Spleen (tissue), 7 donors: Measurements from ENCODE around the gene PPP2R5B.

Source experiments
- POLR2A ChIP-seq, 3 donors: fragments of 450-650 bp; IDR thresholded peaks; one replicate each; pipeline ENCODE4 v1.5.1; 2017; ENCODE audit warnings: antibody characterized with exemption in 3 of 3, mild to moderate bottlenecking in 1 of 3
- TF ChIP-seq, protein P1 (sequence below), 11 experiments: fragments of 200-600 bp in 7 of 11; fragments of 450-650 bp in 4 of 11; sonication (generic) in 4 of 11; IDR thresholded peaks in 8 of 11; conservative IDR thresholded peaks in 3 of 11; 1 replicate in 7 of 11; 2 replicates in 4 of 11; pipeline versions ENCODE4 v1.4.0 to v1.8.0; 2016 to 2021; ENCODE audit warnings: antibody characterized with exemption in 11 of 11, inconsistent platforms in 4 of 11, mild to moderate bottlenecking in 1 of 11
- donor health status: DM: no; HTN: no; CAD: no; lungs with moderate emphysema.
- donor health status: DM: no; HTN: no; CAD: no.
- donor health status: DM: no; HTN: no; CAD: no.

DNA sequence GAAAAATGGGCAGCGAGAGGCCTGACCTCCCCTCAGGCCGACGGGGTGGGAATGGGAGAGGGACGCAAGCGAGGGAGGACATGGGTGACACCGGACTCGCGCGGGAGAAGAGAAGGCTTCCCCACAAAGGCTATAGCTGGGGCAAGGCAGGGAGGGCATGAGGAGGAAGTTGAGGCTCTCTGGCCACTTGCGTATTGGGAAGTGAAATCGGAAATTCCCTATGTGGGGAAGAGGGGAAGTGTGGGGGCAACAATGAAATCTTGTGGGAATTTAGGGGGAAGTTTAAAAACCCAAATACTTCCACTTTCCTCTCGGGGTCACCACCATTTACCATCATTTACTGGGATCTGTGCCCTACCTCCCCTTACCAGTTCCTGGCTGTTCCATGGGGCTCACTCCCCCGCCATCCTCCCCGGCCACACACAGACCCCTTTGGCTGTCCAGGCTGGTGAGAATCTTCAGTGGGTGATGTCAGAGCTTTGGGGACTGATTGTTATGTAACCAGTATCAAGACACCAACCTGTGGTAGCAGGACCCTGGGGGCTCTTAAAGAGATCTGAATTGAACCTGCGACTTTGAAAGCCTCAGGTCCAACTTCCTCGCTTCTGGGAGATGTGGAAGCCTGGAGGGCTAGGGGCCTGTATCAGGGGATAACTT, 45.1 kb upstream of the PPP2R5B start:
- TF ChIP-seq, protein P1, sequence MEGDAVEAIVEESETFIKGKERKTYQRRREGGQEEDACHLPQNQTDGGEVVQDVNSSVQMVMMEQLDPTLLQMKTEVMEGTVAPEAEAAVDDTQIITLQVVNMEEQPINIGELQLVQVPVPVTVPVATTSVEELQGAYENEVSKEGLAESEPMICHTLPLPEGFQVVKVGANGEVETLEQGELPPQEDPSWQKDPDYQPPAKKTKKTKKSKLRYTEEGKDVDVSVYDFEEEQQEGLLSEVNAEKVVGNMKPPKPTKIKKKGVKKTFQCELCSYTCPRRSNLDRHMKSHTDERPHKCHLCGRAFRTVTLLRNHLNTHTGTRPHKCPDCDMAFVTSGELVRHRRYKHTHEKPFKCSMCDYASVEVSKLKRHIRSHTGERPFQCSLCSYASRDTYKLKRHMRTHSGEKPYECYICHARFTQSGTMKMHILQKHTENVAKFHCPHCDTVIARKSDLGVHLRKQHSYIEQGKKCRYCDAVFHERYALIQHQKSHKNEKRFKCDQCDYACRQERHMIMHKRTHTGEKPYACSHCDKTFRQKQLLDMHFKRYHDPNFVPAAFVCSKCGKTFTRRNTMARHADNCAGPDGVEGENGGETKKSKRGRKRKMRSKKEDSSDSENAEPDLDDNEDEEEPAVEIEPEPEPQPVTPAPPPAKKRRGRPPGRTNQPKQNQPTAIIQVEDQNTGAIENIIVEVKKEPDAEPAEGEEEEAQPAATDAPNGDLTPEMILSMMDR (IDR thresholded peaks at IDR 0.05 in 8 of 11, conservative IDR thresholded peaks at IDR 0.05 in 3 of 11), result no peak
- TF ChIP-seq POLR2A (IDR thresholded peaks at IDR 0.05), result peak in 1 of 3 donors; percentile 12
